ENCODE measurements around the gene AUNIP.
"Not testable (repeated sequence)": the region's sequence is repeated elsewhere in the genome, so short reads cannot be mapped to it uniquely, and the experiment has no call there.

The AUNIP gene

GRCh38 chr1:25861316-25862286 is 2.3 kb upstream of the AUNIP start:
- Histone ChIP-seq H3K27ac (ENCODE audit: low read length) (no peak overlapping the region), H3K9me3 (ENCODE audit: control insufficient read depth, low read depth, low read length) (no peaks in the 10 kb centered on the region), H3K27me3 (ENCODE audit: control insufficient read depth, insufficient read depth, low read length) (no peaks in the 10 kb centered on the region), H3K9ac (ENCODE audit: low read length) (no peak overlapping the region), H3K4me1 (ENCODE audit: control insufficient read depth, low read depth, low read length) (peaks cover 4% of the 10 kb centered on the region), H3K36me3 (ENCODE audit: control insufficient read depth, low read depth, low read length) (no peaks in the 10 kb centered on the region), H3K4me3 (ENCODE audit: low read length) (no peak overlapping the region)

DNA sequence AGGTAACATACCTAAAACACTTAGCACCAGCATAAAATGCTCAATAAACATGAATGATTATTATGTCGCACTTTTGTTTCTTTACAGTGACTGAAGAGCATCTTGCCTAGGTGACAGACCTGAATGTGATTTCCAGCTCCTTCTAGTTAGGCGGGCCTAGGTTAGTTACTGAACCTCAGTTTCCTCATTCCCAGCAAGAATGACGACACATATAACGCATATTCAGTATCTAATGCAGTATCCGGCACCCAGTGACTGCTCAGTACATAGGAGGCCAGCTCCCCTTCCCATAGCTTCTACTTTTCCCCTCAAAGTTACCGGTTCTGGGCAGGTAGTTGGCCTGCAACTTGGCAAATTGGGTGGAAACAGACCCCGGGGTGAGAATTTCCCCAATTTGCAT is 763 bp downstream of the AUNIP start:
- Histone ChIP-seq H3K4me3 (ENCODE audit: low read length) (peak overlapping the region; percentile 85), H3K27me3 (ENCODE audit: control insufficient read depth, insufficient read depth, low read length) (no peaks in the 10 kb centered on the region), H3K36me3 (ENCODE audit: control insufficient read depth, low read depth, low read length) (no peaks in the 10 kb centered on the region), H3K9me3 (ENCODE audit: control insufficient read depth, low read depth, low read length) (no peaks in the 10 kb centered on the region), H3K9ac (ENCODE audit: low read length) (peak overlapping the region; percentile 93), H3K27ac (ENCODE audit: low read length) (no peak overlapping the region), H3K4me1 (ENCODE audit: control insufficient read depth, low read depth, low read length) (peaks cover 4% of the 10 kb centered on the region)

- H3K9me3 ChIP-seq (ENCODE audit: control insufficient read depth, low read depth, low read length) = no peaks in the 10 kb centered on the region
- no peaks in the 10 kb centered on the region for H3K27me3 ChIP-seq (ENCODE audit: control insufficient read depth, insufficient read depth, low read length)
- H3K4me1 ChIP-seq (ENCODE audit: control insufficient read depth, low read depth, low read length) = peaks cover 4% of the 10 kb centered on the region
- no peaks in the 10 kb centered on the region for H3K36me3 ChIP-seq (ENCODE audit: control insufficient read depth, low read depth, low read length)
- H3K27ac ChIP-seq (ENCODE audit: low read length) = no peak overlapping the region
- H3K9ac ChIP-seq (ENCODE audit: low read length) = no peak overlapping the region
- H3K4me3 ChIP-seq (ENCODE audit: low read length) = no peak overlapping the region
These were observed 2.4 kb downstream of the AUNIP start for GRCh38 chr1:25856856-25857255.

DNA sequence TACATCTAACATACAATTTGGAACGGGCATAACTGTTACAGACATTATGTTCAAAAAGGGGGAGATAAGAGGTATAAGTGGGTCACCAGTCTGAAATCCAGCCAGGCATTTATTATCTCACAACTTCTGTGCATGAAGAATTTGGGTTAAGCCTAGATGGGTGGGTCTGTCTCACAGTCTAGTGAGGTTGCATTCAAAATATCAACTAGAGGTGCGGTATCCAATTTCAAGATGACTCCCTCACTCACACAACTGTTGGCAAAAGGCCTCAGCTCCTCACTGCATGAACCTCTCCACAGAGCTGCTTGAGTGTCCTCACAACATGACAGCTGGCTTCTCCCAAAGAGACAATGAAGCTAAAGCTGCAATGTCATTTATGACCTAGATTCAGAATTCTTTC is 4.7 kb downstream of the AUNIP start:
- no peak overlapping the region for H3K9ac ChIP-seq (ENCODE audit: low read length)
- no peaks in the 10 kb centered on the region for H3K9me3 ChIP-seq (ENCODE audit: control insufficient read depth, low read depth, low read length)
- H3K27me3 ChIP-seq (ENCODE audit: control insufficient read depth, insufficient read depth, low read length) = no peaks in the 10 kb centered on the region
- peaks cover 4% of the 10 kb centered on the region for H3K4me1 ChIP-seq (ENCODE audit: control insufficient read depth, low read depth, low read length)
- H3K27ac ChIP-seq (ENCODE audit: low read length) = no peak overlapping the region
- H3K36me3 ChIP-seq (ENCODE audit: control insufficient read depth, low read depth, low read length) = no peaks in the 10 kb centered on the region
- H3K4me3 ChIP-seq (ENCODE audit: low read length) = no peak overlapping the region

DNA sequence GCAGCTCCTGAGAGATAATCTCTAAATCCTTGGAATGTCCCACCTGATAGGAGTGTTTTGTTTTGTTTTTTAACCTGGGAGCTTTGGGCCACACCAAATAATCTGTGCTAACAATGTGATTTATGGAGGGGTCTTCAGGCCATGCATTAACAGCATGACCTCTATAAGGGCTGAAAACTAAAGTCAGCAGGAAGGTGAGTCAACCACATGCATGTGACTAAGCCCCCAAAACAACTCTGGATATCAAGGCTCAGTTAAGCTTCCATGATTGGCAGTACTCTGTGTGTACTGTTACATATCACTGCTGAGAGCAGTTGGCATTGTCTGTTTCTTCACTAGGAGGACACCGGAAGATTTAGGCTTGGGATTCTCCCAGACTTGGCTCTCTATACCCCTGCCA is 10.7 kb downstream of the AUNIP start:
- Histone ChIP-seq H3K27ac (ENCODE audit: low read length) (no peak overlapping the region), H3K36me3 (ENCODE audit: control insufficient read depth, low read depth, low read length) (no peaks in the 10 kb centered on the region), H3K9me3 (ENCODE audit: control insufficient read depth, low read depth, low read length) (no peaks in the 10 kb centered on the region), H3K9ac (ENCODE audit: low read length) (no peak overlapping the region), H3K27me3 (ENCODE audit: control insufficient read depth, insufficient read depth, low read length) (no peaks in the 10 kb centered on the region), H3K4me1 (ENCODE audit: control insufficient read depth, low read depth, low read length) (no peaks in the 10 kb centered on the region), H3K4me3 (ENCODE audit: low read length) (no peak overlapping the region)

GRCh38 chr1:25847929-25848328 is 11.3 kb downstream of the AUNIP start:
- H3K27me3 ChIP-seq (ENCODE audit: control insufficient read depth, insufficient read depth, low read length) = no peaks in the 10 kb centered on the region
- H3K36me3 ChIP-seq (ENCODE audit: control insufficient read depth, low read depth, low read length) = no peaks in the 10 kb centered on the region
- no peaks in the 10 kb centered on the region for H3K4me1 ChIP-seq (ENCODE audit: control insufficient read depth, low read depth, low read length)
- H3K9ac ChIP-seq (ENCODE audit: low read length) = no peak overlapping the region
- H3K4me3 ChIP-seq (ENCODE audit: low read length) = no peak overlapping the region
- H3K9me3 ChIP-seq (ENCODE audit: control insufficient read depth, low read depth, low read length) = no peaks in the 10 kb centered on the region
- H3K27ac ChIP-seq (ENCODE audit: low read length) = no peak overlapping the region

DNA sequence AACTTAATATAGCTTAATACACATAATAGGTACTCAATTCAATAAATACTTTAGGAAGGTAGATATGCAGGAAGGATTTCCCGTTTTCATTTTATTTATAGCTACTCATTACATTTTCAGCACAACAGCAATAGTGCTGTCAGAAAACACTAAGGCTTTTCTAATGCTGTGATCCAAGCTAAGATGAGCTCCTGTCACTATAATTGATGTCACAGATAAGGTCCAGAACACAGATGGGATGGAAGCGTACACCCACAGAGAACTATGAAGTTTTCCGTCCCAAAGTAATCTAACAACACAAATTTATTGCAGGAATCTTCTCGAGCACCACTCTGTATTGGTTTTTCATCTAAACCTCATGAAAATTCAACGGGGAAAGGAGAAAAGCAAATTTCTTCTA is 13.6 kb downstream of the AUNIP start:
- Histone ChIP-seq H3K27me3 (ENCODE audit: control insufficient read depth, insufficient read depth, low read length) (no peaks in the 10 kb centered on the region), H3K36me3 (ENCODE audit: control insufficient read depth, low read depth, low read length) (no peaks in the 10 kb centered on the region), H3K9ac (ENCODE audit: low read length) (no peak overlapping the region), H3K4me1 (ENCODE audit: control insufficient read depth, low read depth, low read length) (no peaks in the 10 kb centered on the region), H3K27ac (ENCODE audit: low read length) (no peak overlapping the region), H3K9me3 (ENCODE audit: control insufficient read depth, low read depth, low read length) (no peaks in the 10 kb centered on the region), H3K4me3 (ENCODE audit: low read length) (no peak overlapping the region)

- no peak overlapping the region for H3K27ac ChIP-seq (ENCODE audit: low read length)
- H3K9me3 ChIP-seq (ENCODE audit: control insufficient read depth, low read depth, low read length) = no peaks in the 10 kb centered on the region
These were observed 14.5 kb downstream of the AUNIP start for GRCh38 chr1:25844536-25845337.

GRCh38 chr1:25843483-25843882 is 15.8 kb downstream of the AUNIP start:
- no peak overlapping the region for H3K4me3 ChIP-seq (ENCODE audit: low read length)

More at GRCh38 chr1:25844536-25845337, 14.5 kb downstream of the AUNIP start:
- Histone ChIP-seq H3K36me3 (ENCODE audit: control insufficient read depth, low read depth, low read length) (no peaks in the 10 kb centered on the region), H3K4me1 (ENCODE audit: control insufficient read depth, low read depth, low read length) (no peaks in the 10 kb centered on the region), H3K27me3 (ENCODE audit: control insufficient read depth, insufficient read depth, low read length) (no peaks in the 10 kb centered on the region), H3K4me3 (ENCODE audit: low read length) (no peak overlapping the region), H3K9ac (ENCODE audit: low read length) (no peak overlapping the region)

DNA sequence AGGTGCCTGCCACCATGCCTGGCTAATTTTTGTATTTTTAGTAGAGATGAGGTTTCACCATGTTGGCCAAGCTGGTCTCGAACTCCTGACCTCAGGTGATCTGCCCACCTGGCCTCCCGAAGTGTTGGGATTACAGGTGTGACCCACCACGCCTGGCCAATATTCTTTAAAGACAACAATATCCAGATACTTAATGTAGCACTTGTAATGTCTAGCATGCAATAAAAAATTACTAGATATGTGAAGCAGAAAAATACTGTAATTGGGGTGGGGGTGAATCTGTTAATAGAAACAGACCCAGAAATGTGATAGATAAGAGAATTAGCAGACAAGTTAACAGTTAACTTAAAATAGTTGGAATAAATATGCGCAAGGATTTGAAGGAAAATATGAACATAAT is 19.4 kb downstream of the AUNIP start:
- H3K36me3 ChIP-seq (ENCODE audit: control insufficient read depth, low read depth, low read length) = peaks cover 23% of the 10 kb centered on the region
- H3K9ac ChIP-seq (ENCODE audit: low read length); H3K4me1 ChIP-seq (ENCODE audit: control insufficient read depth, low read depth, low read length): not testable (repeated sequence)

More at GRCh38 chr1:25843483-25843882, 15.8 kb downstream of the AUNIP start:
- no peaks in the 10 kb centered on the region for H3K9me3 ChIP-seq (ENCODE audit: control insufficient read depth, low read depth, low read length)
- no peaks in the 10 kb centered on the region for H3K36me3 ChIP-seq (ENCODE audit: control insufficient read depth, low read depth, low read length)
- no peaks in the 10 kb centered on the region for H3K4me1 ChIP-seq (ENCODE audit: control insufficient read depth, low read depth, low read length)
- no peak overlapping the region for H3K9ac ChIP-seq (ENCODE audit: low read length)
- no peak overlapping the region for H3K27ac ChIP-seq (ENCODE audit: low read length)
- no peaks in the 10 kb centered on the region for H3K27me3 ChIP-seq (ENCODE audit: control insufficient read depth, insufficient read depth, low read length)

GRCh38 chr1:25837262-25837875 is 21.9 kb downstream of the AUNIP start:
- Histone ChIP-seq H3K9ac (ENCODE audit: low read length) (no peak overlapping the region), H3K27ac (ENCODE audit: low read length) (no peak overlapping the region), H3K4me1 (ENCODE audit: control insufficient read depth, low read depth, low read length) (no peaks in the 10 kb centered on the region), H3K4me3 (ENCODE audit: low read length) (no peak overlapping the region), H3K36me3 (ENCODE audit: control insufficient read depth, low read depth, low read length) (peaks cover 36% of the 10 kb centered on the region), H3K27me3 (ENCODE audit: control insufficient read depth, insufficient read depth, low read length) (no peaks in the 10 kb centered on the region), H3K9me3 (ENCODE audit: control insufficient read depth, low read depth, low read length) (no peaks in the 10 kb centered on the region)

More for the DNA sequence above, 19.4 kb downstream of the AUNIP start:
- not testable (repeated sequence) for H3K4me3 ChIP-seq (ENCODE audit: low read length); H3K27ac ChIP-seq (ENCODE audit: low read length); H3K27me3 ChIP-seq (ENCODE audit: control insufficient read depth, insufficient read depth, low read length); H3K9me3 ChIP-seq (ENCODE audit: control insufficient read depth, low read depth, low read length)

Data from iPS-18a (cell line).